PC-9 (cell line): ENCODE measurements around the gene MAP3K20. TPM values are rescaled to one million over a fixed set of nuclear protein-coding genes. Genes with fewer than 3 reads are reported as not detected.

Source experiments
- BruUV-seq: library from RNA; stranded (reverse); fragments of 400-500 nt; replicated peaks from 2 replicates; lab custom pipeline; 2021; lab: Mats Ljungman, UMichigan
- CTCF ChIA-PET: fragments of 300-600 bp; sonication (Branson Sonifier 250); formaldehyde crosslinking; loops from one replicate; lab custom pipeline; 2022; ENCODE audit warnings: antibody characterized with exemption; lab: Charles Lee
- POLR2A ChIA-PET: fragments of 300-600 bp; sonication (Branson Sonifier 250); formaldehyde crosslinking; loops from one replicate; lab custom pipeline; 2022; ENCODE audit warnings: antibody characterized with exemption; ENCODE audit not compliant: unreplicated experiment; lab: Charles Lee
- DNase-seq, 2 experiments: peaks; one replicate each; pipeline versions ENCODE4 v3.0.0 to v3.0.0-alpha.2; 2015 to 2022; ENCODE audit warnings: mixed read lengths in 1 of 2
- H2AFZ ChIP-seq: fragments of 200-600 bp; sonication (generic); 2 replicates; pipeline ENCODE4 v1.8.1; 2017; ENCODE audit warnings: antibody characterized with exemption
- H3F3A ChIP-seq: fragments of 200-600 bp; sonication (generic); 2 replicates; pipeline ENCODE4 v1.8.1; 2017; ENCODE audit warnings: antibody characterized with exemption, mild to moderate bottlenecking, low read depth; ENCODE audit not compliant: insufficient read depth
- H3K27ac ChIP-seq: fragments of 200-600 bp; sonication (generic); 2 replicates; pipeline ENCODE4 v1.6.1; 2016; ENCODE audit warnings: mixed run types
- H3K27me3 ChIP-seq: fragments of 200-600 bp; sonication (generic); 2 replicates; pipeline ENCODE4 v1.6.1; 2016; ENCODE audit warnings: low read depth, mixed run types; ENCODE audit not compliant: insufficient read depth
- H3K36me3 ChIP-seq: fragments of 200-600 bp; sonication (generic); 2 replicates; pipeline ENCODE4 v1.6.1; 2016; ENCODE audit warnings: low read depth, mixed run types
- H3K4me1 ChIP-seq: fragments of 200-600 bp; sonication (generic); replicated peaks from 2 replicates; pipeline ENCODE4 v1.6.1; 2016; ENCODE audit warnings: mixed run types; ENCODE audit not compliant: insufficient read depth
- H3K4me2 ChIP-seq: fragments of 200-600 bp; sonication (generic); 2 replicates; pipeline ENCODE4 v1.6.1; 2017; ENCODE audit warnings: mixed run types
- H3K4me3 ChIP-seq: fragments of 200-600 bp; sonication (generic); 2 replicates; pipeline ENCODE4 v1.6.1; 2016; ENCODE audit warnings: mixed run types
- H3K79me2 ChIP-seq: fragments of 200-600 bp; sonication (generic); 2 replicates; pipeline ENCODE4 v1.6.1; 2017; ENCODE audit warnings: low read depth, mixed run types
- H3K9me2 ChIP-seq: fragments of 200-600 bp; sonication (generic); 2 replicates; pipeline ENCODE4 v1.8.1; 2017; ENCODE audit warnings: mild to moderate bottlenecking; ENCODE audit not compliant: insufficient read depth
- H3K9me3 ChIP-seq: fragments of 200-600 bp; sonication (generic); 2 replicates; pipeline ENCODE4 v1.8.1; 2016; ENCODE audit warnings: low read depth; ENCODE audit not compliant: insufficient read depth
- H4K20me1 ChIP-seq: fragments of 200-600 bp; sonication (generic); 2 replicates; pipeline ENCODE4 v1.8.1; 2017; ENCODE audit not compliant: insufficient read depth
- CTCF ChIP-seq: fragments of 200-600 bp; sonication (generic); conservative IDR thresholded peaks from 2 replicates; pipeline ENCODE4 v1.6.1; 2017; ENCODE audit warnings: mixed run types, antibody characterized with exemption, mild to moderate bottlenecking, moderate library complexity
- EZH2 ChIP-seq: fragments of 200-600 bp; sonication (generic); IDR thresholded peaks from 2 replicates; pipeline ENCODE4 v1.8.0; 2017; ENCODE audit warnings: antibody characterized with exemption, low read depth
- intact Hi-C: fragments of 100-400 bp; cut with micrococcal nuclease; formaldehyde crosslinking; loops from one replicate; pipeline ENCODE4 v1.10.0; 2022; ENCODE audit not compliant: unreplicated experiment
- total RNA-seq: library from RNA; stranded (reverse); gene quantifications from 2 replicates; pipeline ENCODE4 v1.2.3, GENCODE V29; 2021

Gene MAP3K20
- total RNA-seq, 1 experiment from 2014 or later: 58.5 TPM

GRCh38 chr2:173195100-173195499, 119.5 kb downstream of the MAP3K20 start:
- no peak for TF ChIP-seq EZH2
- no peak for TF ChIP-seq CTCF
- no peak for DNase-seq
- H3K4me3 ChIP-seq: no peak overlapping the region
- H3F3A ChIP-seq: 0 out of 2 replicates have a peak, but pooled peaks cover 6% of the 10 kb centered on the region
- CTCF ChIA-PET: interaction anchor here (0.6 to 0.7 kb wide), 2 partner anchors 75 to 883 kb away, joined by 3 read pairs; no protein-coding TSS in a partner anchor
- no TSS peak for BruUV-seq
- no peaks in the 10 kb centered on the region for H3K9me2 ChIP-seq
- H3K9me3 ChIP-seq: 0 out of 2 replicates have a peak, but pooled peaks cover 4% of the 10 kb centered on the region
- H3K4me2 ChIP-seq: no peak overlapping the region
- no peaks in the 10 kb centered on the region for H3K27me3 ChIP-seq
- POLR2A ChIA-PET: interaction anchor here (0.6 kb wide), 1 partner anchor 596 kb away, joined by 5 read pairs; no protein-coding TSS in a partner anchor
- H3K27ac ChIP-seq: no peak overlapping the region
- peaks cover 29% of the 10 kb centered on the region; the same call in 1 of the 2 replicates for H3K36me3 ChIP-seq
- no peak overlapping the region for H2AFZ ChIP-seq
- intact Hi-C loops: no loop called here
- no peaks in the 10 kb centered on the region for H4K20me1 ChIP-seq
- no peaks in the 10 kb centered on the region; the same call in 1 of the 2 replicates for H3K79me2 ChIP-seq
- H3K4me1 ChIP-seq: peaks cover 9% of the 10 kb centered on the region; the same call in 1 of the 2 replicates

GRCh38 chr2:173196080-173196479, 120.4 kb downstream of the MAP3K20 start:
- H3K79me2 ChIP-seq: no peaks in the 10 kb centered on the region; the same call in 1 of the 2 replicates
- intact Hi-C loops: no loop called here
- no peak for DNase-seq
- no peaks in the 10 kb centered on the region for H4K20me1 ChIP-seq
- H3K4me2 ChIP-seq: no peak overlapping the region
- H3K4me3 ChIP-seq: no peak overlapping the region
- H3F3A ChIP-seq: 0 out of 2 replicates have a peak, but pooled peaks cover 5% of the 10 kb centered on the region
- ChIA-PET POLR2A (no interaction called here), CTCF (no interaction called here)
- no peaks in the 10 kb centered on the region for H3K27me3 ChIP-seq
- peaks cover 21% of the 10 kb centered on the region; the same call in 1 of the 2 replicates for H3K36me3 ChIP-seq
- BruUV-seq: no TSS peak
- no peak overlapping the region for H3K27ac ChIP-seq
- H2AFZ ChIP-seq: no peak overlapping the region
- no peak for TF ChIP-seq EZH2
- no peaks in the 10 kb centered on the region for H3K9me2 ChIP-seq
- H3K4me1 ChIP-seq: peaks cover 9% of the 10 kb centered on the region; the same call in 1 of the 2 replicates
- 0 out of 2 replicates have a peak, but pooled peaks cover 4% of the 10 kb centered on the region for H3K9me3 ChIP-seq

- Histone ChIP-seq H3K4me2 (no peak overlapping the region), H3K36me3 (peaks cover 18% of the 10 kb centered on the region; the same call in 1 of the 2 replicates), H3K79me2 (no peaks in the 10 kb centered on the region; the same call in 1 of the 2 replicates), H3F3A (no peaks in the 10 kb centered on the region), H3K9me3 (0 out of 2 replicates have a peak, but pooled peaks cover 4% of the 10 kb centered on the region), H2AFZ (no peak overlapping the region), H4K20me1 (no peaks in the 10 kb centered on the region), H3K4me3 (no peak overlapping the region), H3K27me3 (no peaks in the 10 kb centered on the region), H3K4me1 (peaks cover 7% of the 10 kb centered on the region; the same call in 1 of the 2 replicates), H3K9me2 (no peaks in the 10 kb centered on the region), H3K27ac (no peak overlapping the region)
- no peak for TF ChIP-seq EZH2
- no peak for TF ChIP-seq CTCF
- no peak for DNase-seq
- POLR2A ChIA-PET: no interaction called here
- no TSS peak for BruUV-seq
- CTCF ChIA-PET: no interaction called here
- intact Hi-C loops: no loop called here
These were observed 121.0 kb downstream of the MAP3K20 start for GRCh38 chr2:173196638-173197037.
